Frontal cortex (tissue), 4 donors: ENCODE results near the gene GSAP. TPM values are rescaled to one million over a fixed set of nuclear protein-coding genes. Genes with fewer than 3 reads are reported as not detected.
"Not testable (repeated sequence)": the region's sequence is repeated elsewhere in the genome, so short reads cannot be mapped to it uniquely, and the experiment has no call there.

Experiments used
- DNase-seq, 2 donors: peaks; one replicate each; pipeline ENCODE4 v3.0.0; 2012; ENCODE audit warnings: low spot score in 2 of 2
- FAIRE-seq: peaks from 2 replicates; lab custom pipeline; 2012; peaks lifted over from hg19 to GRCh38; lab: Jason Lieb, UNC
- total RNA-seq: library from RNA; depleted of rRNA; stranded (reverse); fragments of >200 nt; gene quantifications from one replicate; pipeline ENCODE4 v1.2.3, GENCODE V29; 2014
- donor health status: control.
- donor health status: control.
- donor health status: control.

Gene GSAP
- total RNA-seq, 1 donor from 2014 or later = 9.0 TPM

- DNase-seq (no peak), FAIRE-seq (no peak)
Measured at GRCh38 chr7:77368974-77369373, 47.2 kb downstream of the GSAP start.

GRCh38 chr7:77367976-77368375 is 48.2 kb downstream of the GSAP start:
- FAIRE-seq = no peak
- DNase-seq = no peak

- FAIRE-seq = no peak
- no peak for DNase-seq
Measured at GRCh38 chr7:77362905-77363304, 53.2 kb downstream of the GSAP start.

- FAIRE-seq = no peak
- no peak for DNase-seq
Measured at GRCh38 chr7:77360969-77361368, 55.2 kb downstream of the GSAP start.

GRCh38 chr7:77360104-77360503 is 56.0 kb downstream of the GSAP start:
- no peak for FAIRE-seq

GRCh38 chr7:77359599-77359998 is 56.5 kb downstream of the GSAP start:
- DNase-seq = no peak
- no peak for FAIRE-seq

More at GRCh38 chr7:77360104-77360503, 56.0 kb downstream of the GSAP start:
- no peak for DNase-seq

- DNase-seq = no peak
- FAIRE-seq = no peak
Measured at GRCh38 chr7:77354914-77355313, 61.2 kb downstream of the GSAP start.

- DNase-seq = no peak
- FAIRE-seq = no peak
Measured at GRCh38 chr7:77354484-77354883, 61.7 kb downstream of the GSAP start.

GRCh38 chr7:77353911-77354310 is 62.2 kb downstream of the GSAP start:
- DNase-seq (no peak), FAIRE-seq (no peak)

- FAIRE-seq (no peak), DNase-seq (no peak)
Measured at GRCh38 chr7:77353407-77353721, 62.8 kb downstream of the GSAP start.

- no peak for FAIRE-seq
- no peak for DNase-seq
Measured at GRCh38 chr7:77352665-77353406, 63.3 kb downstream of the GSAP start.

- DNase-seq (no peak), FAIRE-seq (no peak)
Measured at GRCh38 chr7:77351539-77352004, 64.6 kb downstream of the GSAP start.

- FAIRE-seq = no peak
- no peak for DNase-seq
Measured at GRCh38 chr7:77349141-77349540, 67.0 kb downstream of the GSAP start.

GRCh38 chr7:77348371-77348813 is 67.8 kb downstream of the GSAP start:
- DNase-seq (no peak), FAIRE-seq (no peak)

GRCh38 chr7:77346441-77346840 is 69.7 kb downstream of the GSAP start:
- no peak for DNase-seq
- no peak for FAIRE-seq

- not testable (repeated sequence) for DNase-seq
Measured at GRCh38 chr7:77345426-77345825, 70.7 kb downstream of the GSAP start.

GRCh38 chr7:77339726-77340125 is 76.4 kb downstream of the GSAP start:
- FAIRE-seq (no peak), DNase-seq (no peak)

More at GRCh38 chr7:77345426-77345825, 70.7 kb downstream of the GSAP start:
- FAIRE-seq = not testable (repeated sequence)

- FAIRE-seq (no peak), DNase-seq (no peak)
Measured at GRCh38 chr7:77338883-77339629, 77.1 kb downstream of the GSAP start.

- FAIRE-seq (no peak), DNase-seq (no peak)
Measured at GRCh38 chr7:77338260-77338659, 77.9 kb downstream of the GSAP start.

- DNase-seq (no peak), FAIRE-seq (no peak)
Measured at GRCh38 chr7:77337456-77337990, 78.6 kb downstream of the GSAP start.

GRCh38 chr7:77335581-77335980 is 80.6 kb downstream of the GSAP start:
- FAIRE-seq (no peak), DNase-seq (no peak)
